Neural progenitor cell (in vitro differentiated cells): ENCODE results near the gene ARL4D. TPM values are rescaled to one million over a fixed set of nuclear protein-coding genes. Genes with fewer than 3 reads are reported as not detected.
A peak's percentile ranks its signal among the peaks of the same experiment; 100 is the strongest.

Experiments
- DNase-seq: peaks from one replicate; pipeline ENCODE4 v3.0.0-alpha.2; 2016; ENCODE audit warnings: low spot score
- H2AFZ ChIP-seq: fragments of 200-600 bp; sonication (generic); replicated peaks from 2 replicates; pipeline ENCODE4 v1.6.1; 2016; ENCODE audit warnings: antibody characterized with exemption
- H3F3A ChIP-seq: fragments of 200-600 bp; sonication (generic); 2 replicates; pipeline ENCODE4 v1.6.1; 2016; ENCODE audit warnings: antibody characterized with exemption, low read depth
- H3K27ac ChIP-seq: fragments of 200-600 bp; sonication (generic); 2 replicates; pipeline ENCODE4 v1.5.1; 2016; ENCODE audit warnings: mild to moderate bottlenecking
- H3K27me3 ChIP-seq: fragments of 200-600 bp; sonication (generic); 2 replicates; pipeline ENCODE4 v1.6.1; 2016; ENCODE audit warnings: mild to moderate bottlenecking, moderate library complexity
- H3K36me3 ChIP-seq: fragments of 200-600 bp; sonication (generic); 2 replicates; pipeline ENCODE4 v1.5.1; 2016
- H3K4me1 ChIP-seq: fragments of 200-600 bp; sonication (generic); 2 replicates; pipeline ENCODE4 v1.6.1; 2016; ENCODE audit warnings: mixed run types
- H3K4me2 ChIP-seq: fragments of 200-600 bp; sonication (generic); 2 replicates; pipeline ENCODE4 v1.6.1; 2016
- H3K4me3 ChIP-seq: fragments of 200-600 bp; sonication (generic); 2 replicates; pipeline ENCODE4 v1.5.1; 2016
- H3K79me2 ChIP-seq: fragments of 200-600 bp; sonication (generic); 2 replicates; pipeline ENCODE4 v1.6.1; 2016; ENCODE audit warnings: low read depth
- H3K9ac ChIP-seq: fragments of 200-600 bp; sonication (generic); 2 replicates; pipeline ENCODE4 v1.6.1; 2016
- H3K9me3 ChIP-seq: fragments of 200-600 bp; sonication (generic); 2 replicates; pipeline ENCODE4 v1.5.1; 2016; ENCODE audit warnings: low read depth
- H4K20me1 ChIP-seq: fragments of 200-600 bp; sonication (generic); 2 replicates; pipeline ENCODE4 v1.6.1; 2016; ENCODE audit warnings: low read depth
- H3K27ac Mint-ChIP-seq: 3 replicates; pipeline ENCODE4 v1.8.0; 2021; ENCODE audit warnings: mixed read lengths
- H3K27me3 Mint-ChIP-seq: 2 replicates; pipeline ENCODE4 v1.8.0; 2022; ENCODE audit warnings: low read depth, mild to moderate bottlenecking, inconsistent platforms, moderate library complexity, mixed read lengths; ENCODE audit not compliant: insufficient read depth
- H3K36me3 Mint-ChIP-seq: 3 replicates; pipeline ENCODE4 v1.8.0; 2021; ENCODE audit warnings: mixed read lengths
- H3K4me1 Mint-ChIP-seq: 3 replicates; pipeline ENCODE4 v1.8.0; 2021; ENCODE audit warnings: mixed read lengths
- H3K4me3 Mint-ChIP-seq: 3 replicates; pipeline ENCODE4 v1.8.0; 2021; ENCODE audit warnings: mild to moderate bottlenecking, moderate library complexity, mixed read lengths
- H3K9me3 Mint-ChIP-seq: 3 replicates; pipeline ENCODE4 v1.8.0; 2020; ENCODE audit warnings: mixed read lengths
- EZH2 ChIP-seq: fragments of 200-600 bp; sonication (generic); IDR thresholded peaks from 2 replicates; pipeline ENCODE4 v1.6.1; 2017; ENCODE audit warnings: antibody characterized with exemption, mild to moderate bottlenecking, moderate library complexity
- EZH2phosphoT487 ChIP-seq: fragments of 200-600 bp; sonication (generic); IDR thresholded peaks from 2 replicates; pipeline ENCODE4 v1.6.1; 2017; ENCODE audit warnings: antibody characterized with exemption
- total RNA-seq: library from RNA; depleted of rRNA; stranded (reverse); fragments of >200 nt; gene quantifications from 2 replicates; pipeline ENCODE4 v1.2.3, GENCODE V29; 2015; ENCODE audit warnings: low replicate concordance
- TF ChIP-seq, protein P1 (sequence below): fragments of 200-600 bp; sonication (generic); IDR thresholded peaks from 2 replicates; pipeline ENCODE4 v1.5.1; 2017; ENCODE audit warnings: antibody characterized with exemption, mild to moderate bottlenecking

Gene ARL4D
- total RNA-seq, 1 donor from 2014 or later, result 9.2 TPM

DNA sequence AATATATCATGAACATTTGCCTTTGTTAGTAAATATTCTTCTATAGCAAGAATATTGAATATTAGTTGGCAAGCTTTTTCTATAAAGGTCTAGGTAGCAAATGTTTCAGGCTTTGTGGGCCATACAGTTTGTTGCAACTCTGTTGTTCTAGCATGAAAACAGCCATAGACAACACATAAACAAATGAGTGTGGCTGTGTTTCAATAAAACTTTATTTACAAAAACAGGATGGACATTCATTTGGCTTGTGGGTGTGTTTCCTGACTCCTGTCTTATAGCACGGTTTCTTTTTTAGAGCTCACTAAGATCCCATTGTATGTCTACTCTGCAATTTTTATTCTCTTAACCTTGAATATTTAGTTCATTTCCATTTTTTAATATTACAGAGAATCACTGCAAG lies 39.0 kb downstream of the ARL4D start:
- Mint-ChIP-seq H3K4me1 (peaks cover 15% of the 10 kb centered on the region), H3K27ac (no peak overlapping the region), H3K4me3 (no peak overlapping the region), H3K9me3 (no peaks in the 10 kb centered on the region), H3K36me3 (no peaks in the 10 kb centered on the region), H3K27me3 (peaks cover 5% of the 10 kb centered on the region)
- no peaks in the 10 kb centered on the region for H4K20me1 ChIP-seq
- no peaks in the 10 kb centered on the region for H3K36me3 ChIP-seq
- TF ChIP-seq, protein P1, sequence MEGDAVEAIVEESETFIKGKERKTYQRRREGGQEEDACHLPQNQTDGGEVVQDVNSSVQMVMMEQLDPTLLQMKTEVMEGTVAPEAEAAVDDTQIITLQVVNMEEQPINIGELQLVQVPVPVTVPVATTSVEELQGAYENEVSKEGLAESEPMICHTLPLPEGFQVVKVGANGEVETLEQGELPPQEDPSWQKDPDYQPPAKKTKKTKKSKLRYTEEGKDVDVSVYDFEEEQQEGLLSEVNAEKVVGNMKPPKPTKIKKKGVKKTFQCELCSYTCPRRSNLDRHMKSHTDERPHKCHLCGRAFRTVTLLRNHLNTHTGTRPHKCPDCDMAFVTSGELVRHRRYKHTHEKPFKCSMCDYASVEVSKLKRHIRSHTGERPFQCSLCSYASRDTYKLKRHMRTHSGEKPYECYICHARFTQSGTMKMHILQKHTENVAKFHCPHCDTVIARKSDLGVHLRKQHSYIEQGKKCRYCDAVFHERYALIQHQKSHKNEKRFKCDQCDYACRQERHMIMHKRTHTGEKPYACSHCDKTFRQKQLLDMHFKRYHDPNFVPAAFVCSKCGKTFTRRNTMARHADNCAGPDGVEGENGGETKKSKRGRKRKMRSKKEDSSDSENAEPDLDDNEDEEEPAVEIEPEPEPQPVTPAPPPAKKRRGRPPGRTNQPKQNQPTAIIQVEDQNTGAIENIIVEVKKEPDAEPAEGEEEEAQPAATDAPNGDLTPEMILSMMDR, result no peak
- no peak for TF ChIP-seq EZH2phosphoT487
- no peak for TF ChIP-seq EZH2
- peaks cover 12% of the 10 kb centered on the region for H3F3A ChIP-seq
- no peak overlapping the region for H3K27ac ChIP-seq
- no peak overlapping the region for H3K4me2 ChIP-seq
- H3K27me3 ChIP-seq, result no peaks in the 10 kb centered on the region
- H3K4me1 ChIP-seq, result peaks cover 9% of the 10 kb centered on the region
- no peak overlapping the region for H3K4me3 ChIP-seq
- no peaks in the 10 kb centered on the region for H3K9me3 ChIP-seq
- no peaks in the 10 kb centered on the region for H3K79me2 ChIP-seq
- no peak for DNase-seq
- H2AFZ ChIP-seq, result no peak overlapping the region
- H3K9ac ChIP-seq, result no peak overlapping the region

DNA sequence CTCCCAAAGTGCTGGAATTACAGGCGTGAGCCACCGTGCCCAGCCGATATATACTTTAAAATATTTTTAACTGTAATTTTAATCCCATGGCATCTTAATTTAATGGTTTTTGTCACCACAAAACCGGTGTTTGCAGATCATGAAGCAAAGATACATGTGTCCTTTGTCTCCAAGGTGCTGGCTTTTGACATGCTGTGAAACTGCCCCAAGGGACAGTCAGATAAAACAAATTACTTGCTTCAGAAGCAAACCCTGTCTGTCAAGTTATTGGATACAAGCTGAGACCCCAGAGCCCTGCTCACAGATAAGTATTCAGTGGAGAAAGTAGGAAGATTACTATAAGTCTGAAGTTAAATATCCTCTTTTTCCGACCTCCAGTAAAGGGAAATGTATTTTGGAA lies 39.8 kb downstream of the ARL4D start:
- H3K27ac Mint-ChIP-seq, result peak overlapping the region; percentile 72
- TF ChIP-seq, protein P1, result no peak
- TF ChIP-seq EZH2phosphoT487 (no peak), EZH2 (no peak)

DNA sequence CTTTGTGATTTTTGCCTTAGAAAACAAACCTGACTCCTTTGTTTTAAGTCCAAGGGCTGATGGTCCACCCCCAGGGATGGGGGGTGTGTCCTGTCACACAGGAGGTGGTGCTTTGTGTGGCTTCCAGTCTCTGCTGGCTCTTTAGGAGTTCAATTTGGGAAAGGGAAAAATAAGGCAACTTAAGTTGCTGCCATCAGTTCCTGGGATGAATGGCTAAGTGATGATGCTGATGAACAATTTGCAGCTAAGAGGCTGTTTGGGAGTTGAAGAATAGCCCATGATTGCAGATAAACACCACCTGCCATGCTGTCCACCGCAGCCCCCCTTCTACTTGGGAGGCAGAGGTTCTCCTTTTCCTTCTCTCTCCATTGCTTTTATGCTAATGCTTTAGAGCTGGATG lies 40.2 kb downstream of the ARL4D start:
- H3K79me2 ChIP-seq, result no peaks in the 10 kb centered on the region
- Mint-ChIP-seq H3K27ac (peak overlapping the region; percentile 72), H3K27me3 (peaks cover 5% of the 10 kb centered on the region), H3K4me1 (peaks cover 15% of the 10 kb centered on the region), H3K4me3 (no peak overlapping the region), H3K9me3 (no peaks in the 10 kb centered on the region), H3K36me3 (no peaks in the 10 kb centered on the region)
- no peaks in the 10 kb centered on the region for H3K9me3 ChIP-seq
- peaks cover 12% of the 10 kb centered on the region for H3F3A ChIP-seq
- H3K4me1 ChIP-seq, result peaks cover 9% of the 10 kb centered on the region
- no peak overlapping the region for H3K9ac ChIP-seq
- H3K4me3 ChIP-seq, result no peak overlapping the region
- no peaks in the 10 kb centered on the region for H4K20me1 ChIP-seq
- DNase-seq, result peak; percentile 43
- peak overlapping the region; percentile 41 for H3K4me2 ChIP-seq
- TF ChIP-seq EZH2 (no peak), EZH2phosphoT487 (no peak)
- TF ChIP-seq, protein P1, result no peak
- no peaks in the 10 kb centered on the region for H3K27me3 ChIP-seq
- H3K27ac ChIP-seq, result peak overlapping the region; percentile 64
- H2AFZ ChIP-seq, result peak overlapping the region; percentile 1
- H3K36me3 ChIP-seq, result no peaks in the 10 kb centered on the region

More for the DNA sequence above, 39.8 kb downstream of the ARL4D start:
- Histone ChIP-seq H3K4me2 (peak overlapping the region; percentile 41), H3K4me3 (no peak overlapping the region), H3F3A (peaks cover 12% of the 10 kb centered on the region), H3K27me3 (no peaks in the 10 kb centered on the region), H3K9ac (no peak overlapping the region), H3K79me2 (no peaks in the 10 kb centered on the region), H3K9me3 (no peaks in the 10 kb centered on the region), H3K27ac (peak overlapping the region; percentile 64), H3K36me3 (no peaks in the 10 kb centered on the region), H4K20me1 (no peaks in the 10 kb centered on the region), H3K4me1 (peaks cover 9% of the 10 kb centered on the region), H2AFZ (peak overlapping the region; percentile 1)
- no peaks in the 10 kb centered on the region for H3K9me3 Mint-ChIP-seq
- H3K27me3 Mint-ChIP-seq, result peaks cover 5% of the 10 kb centered on the region
- peaks cover 15% of the 10 kb centered on the region for H3K4me1 Mint-ChIP-seq
- no peaks in the 10 kb centered on the region for H3K36me3 Mint-ChIP-seq
- H3K4me3 Mint-ChIP-seq, result no peak overlapping the region
- no peak for DNase-seq
